ENCODE measurements around the gene NSL1.

GRCh38 chr1:212825798-212826452 is 34.3 kb upstream of the NSL1 start:
- TF ChIP-seq NFRKB (IDR thresholded peaks at IDR 0.05) (no peak), L3MBTL2 (conservative IDR thresholded peaks at IDR 0.05) (no peak), SUZ12 (IDR thresholded peaks at IDR 0.05) (no peak), FOXA1 (IDR thresholded peaks at IDR 0.05) (no peak), BHLHE40 (IDR thresholded peaks at IDR 0.05; ENCODE audit: borderline replicate concordance) (no peak), SP1 (IDR thresholded peaks at IDR 0.05) (no peak), CTBP1 (IDR thresholded peaks at IDR 0.05; ENCODE audit: borderline replicate concordance) (no peak), PKNOX1 (IDR thresholded peaks at IDR 0.05) (no peak), HDGF (IDR thresholded peaks at IDR 0.05; ENCODE audit: borderline replicate concordance) (no peak), ZNF384 (IDR thresholded peaks at IDR 0.05) (no peak), FOXM1 (IDR thresholded peaks at IDR 0.05; ENCODE audit: borderline replicate concordance) (no peak), ELF4 (IDR thresholded peaks at IDR 0.05) (no peak)

Measured in HEK293T (cell line).